CD14-positive monocyte (primary cell): ENCODE results near the gene SOAT1. TPM values are rescaled to one million over a fixed set of nuclear protein-coding genes. Genes with fewer than 3 reads are reported as not detected.

Experiments used
- DNase-seq, 3 donors: peaks; one replicate each; pipeline ENCODE4 v3.0.0-alpha.2; 2011 to 2022
- H2AFZ ChIP-seq: 2 replicates; pipeline ENCODE4 v1.6.0; 2012; ENCODE audit warnings: mild to moderate bottlenecking, low read depth, low read length, inconsistent platforms; ENCODE audit not compliant: insufficient read depth, poor library complexity, severe bottlenecking
- H3K27ac ChIP-seq, 2 donors: 1 replicate in 1 of 2; 2 replicates in 1 of 2; pipeline ENCODE4 v1.5.1; 2012 to 2013; ENCODE audit warnings: low read length in 2 of 2, control low read depth in 1 of 2, inconsistent platforms in 1 of 2, low read depth in 1 of 2, mild to moderate bottlenecking in 1 of 2
- H3K27me3 ChIP-seq, 2 donors: one replicate each; pipeline versions ENCODE4 v1.6.0 to v1.6.1; 2011 to 2013; ENCODE audit warnings: low read length in 2 of 2; ENCODE audit not compliant: control insufficient read depth in 2 of 2, insufficient read depth in 2 of 2
- H3K36me3 ChIP-seq, 2 donors: replicated peaks in 1 of 2; 1 replicate in 1 of 2; 2 replicates in 1 of 2; pipeline versions ENCODE4 v1.5.1 to v1.6.1; 2012 to 2013; ENCODE audit warnings: low read length in 2 of 2, control low read depth in 1 of 2, inconsistent platforms in 1 of 2, mild to moderate bottlenecking in 1 of 2; ENCODE audit not compliant: insufficient read depth in 2 of 2, control insufficient read depth in 1 of 2
- H3K4me1 ChIP-seq, 2 donors: 1 replicate in 1 of 2; 2 replicates in 1 of 2; pipeline versions ENCODE4 v1.5.1 to v1.6.1; 2012 to 2013; ENCODE audit warnings: low read length in 2 of 2, control low read depth in 1 of 2, inconsistent platforms in 1 of 2, mild to moderate bottlenecking in 1 of 2, moderate library complexity in 1 of 2; ENCODE audit not compliant: insufficient read depth in 2 of 2, control insufficient read depth in 1 of 2
- H3K4me2 ChIP-seq: replicated peaks from 2 replicates; pipeline ENCODE3; 2012; ENCODE audit warnings: low read length, moderate library complexity, mild to moderate bottlenecking; ENCODE audit not compliant: poor library complexity, severe bottlenecking; ENCODE audit errors: extremely low read depth
- H3K4me3 ChIP-seq, 3 experiments: fragments of 200-600 bp in 1 of 3; sonication (generic) in 1 of 3; replicated peaks in 1 of 3; 1 replicate in 2 of 3; 2 replicates in 1 of 3; pipeline ENCODE4 v1.5.1; 2011 to 2013; ENCODE audit warnings: low read length in 3 of 3, mild to moderate bottlenecking in 3 of 3, control low read depth in 2 of 3, low read depth in 2 of 3, inconsistent platforms in 1 of 3, moderate library complexity in 1 of 3
- H3K79me2 ChIP-seq: 2 replicates; pipeline ENCODE4 v1.6.0; 2012; ENCODE audit warnings: mild to moderate bottlenecking, control low read depth, inconsistent platforms, low read length, moderate library complexity; ENCODE audit not compliant: insufficient read depth
- H3K9ac ChIP-seq: 2 replicates; pipeline ENCODE4 v1.6.0; 2017; ENCODE audit warnings: low read length, mild to moderate bottlenecking; ENCODE audit not compliant: insufficient read depth, poor library complexity, severe bottlenecking
- H3K9me3 ChIP-seq, 2 donors: replicated peaks in 1 of 2; 1 replicate in 1 of 2; 2 replicates in 1 of 2; pipeline versions ENCODE4 v1.5.1 to v1.6.1; 2012 to 2013; ENCODE audit warnings: low read length in 2 of 2, control low read depth in 1 of 2; ENCODE audit not compliant: control insufficient read depth in 1 of 2, insufficient read depth in 1 of 2
- H4K20me1 ChIP-seq: 2 replicates; pipeline ENCODE4 v1.6.0; 2012; ENCODE audit warnings: mild to moderate bottlenecking, low read length, control low read depth, moderate library complexity; ENCODE audit not compliant: insufficient read depth
- H3K27ac Mint-ChIP-seq, 7 donors: one replicate each; pipeline ENCODE4 v1.8.0; 2020; ENCODE audit warnings: mild to moderate bottlenecking in 7 of 7, mixed read lengths in 7 of 7, moderate library complexity in 6 of 7, inconsistent platforms in 2 of 7
- H3K27me3 Mint-ChIP-seq, 3 donors: one replicate each; pipeline ENCODE4 v1.8.0; 2021 to 2022; ENCODE audit warnings: low read depth in 3 of 3, mild to moderate bottlenecking in 3 of 3, mixed read lengths in 3 of 3, moderate library complexity in 3 of 3, inconsistent platforms in 1 of 3
- H3K36me3 Mint-ChIP-seq, 2 donors: one replicate each; pipeline ENCODE4 v1.8.0; 2020; ENCODE audit warnings: mixed read lengths in 2 of 2, inconsistent platforms in 1 of 2, mild to moderate bottlenecking in 1 of 2
- H3K4me1 Mint-ChIP-seq: one replicate; pipeline ENCODE4 v1.8.0; 2020; ENCODE audit warnings: mild to moderate bottlenecking, mixed read lengths
- H3K4me3 Mint-ChIP-seq, 2 donors: one replicate each; pipeline ENCODE4 v1.8.0; 2020; ENCODE audit warnings: mild to moderate bottlenecking in 2 of 2, mixed read lengths in 2 of 2, moderate library complexity in 1 of 2
- H3K9me3 Mint-ChIP-seq, 7 donors: one replicate each; pipeline ENCODE4 v1.8.0; 2020 to 2022; ENCODE audit warnings: mixed read lengths in 7 of 7, mild to moderate bottlenecking in 6 of 7, moderate library complexity in 6 of 7, inconsistent platforms in 2 of 7
- WGBS: methylation state at CpG from one replicate; pipeline ENCODE4 v1.1.5; 2013; ENCODE audit warnings: missing lambda C conversion rate; ENCODE audit not compliant: insufficient coverage; 5-methylcytosine and 5-hydroxymethylcytosine counted together
- intact Hi-C, 2 donors: fragments of 100-400 bp; cut with micrococcal nuclease; formaldehyde crosslinking; loops; one replicate each; pipeline versions ENCODE4 v1.15.0 to v1.15.1; 2023
- polyA plus RNA-seq, 3 donors: library from polyadenylated mRNA; depleted of rRNA in 1 of 3; unstranded in 2 of 3; stranded (reverse) in 1 of 3; fragments of 300-500 nt in 2 of 3; fragments of >200 nt in 1 of 3; fragmentation: Illumina TruSeq in 2 of 3; gene quantifications; 1 replicate in 2 of 3; 2 replicates in 1 of 3; pipeline ENCODE4 v1.2.3, GENCODE V29; 2012 to 2021
- TF ChIP-seq, protein P1 (sequence below): fragments of 200-600 bp; IDR thresholded peaks from one replicate; pipeline ENCODE4 v1.8.0; 2022; ENCODE audit warnings: antibody characterized with exemption, mild to moderate bottlenecking

SOAT1 gene
- polyA plus RNA-seq, 3 donors = 15.8 to 158 (median 105) TPM

DNA sequence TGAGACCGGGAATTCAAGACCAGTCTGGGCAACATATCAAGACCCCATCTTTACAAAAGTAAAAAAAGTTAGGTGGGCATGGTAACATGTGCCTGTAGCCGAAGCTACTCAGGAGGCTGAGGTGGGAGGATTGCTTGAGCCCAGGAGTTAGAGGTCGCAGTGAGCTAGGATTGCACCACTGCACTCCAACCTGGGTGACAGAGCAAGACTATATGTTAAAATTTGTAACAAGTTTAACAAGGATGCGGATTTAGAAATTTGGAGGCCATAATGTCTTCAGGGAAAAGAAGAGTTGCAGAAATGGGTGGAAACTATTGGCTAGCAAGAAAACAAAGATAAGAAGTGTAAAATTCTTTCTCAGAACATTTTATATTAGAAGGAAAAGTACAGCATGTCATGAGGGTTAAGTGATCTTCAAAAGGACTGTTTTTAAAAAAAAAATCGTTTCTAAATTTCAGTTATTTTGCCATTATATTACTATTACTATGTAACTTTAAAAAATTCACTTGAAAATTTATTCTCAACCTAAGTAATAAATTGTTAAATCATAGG, 17.6 kb downstream of the SOAT1 start:
- Mint-ChIP-seq H3K27me3 (peaks cover 0 to 1% (median 0%) of the 10 kb centered on the region in 3 donors), H3K27ac (peak overlapping the region in 6 of 7 donors; percentile 74 to 89 (median 86)), H3K4me3 (no peak overlapping the region), H3K4me1 (peaks cover 18% of the 10 kb centered on the region), H3K36me3 (peaks cover 59 to 66% of the 10 kb centered on the region in 2 donors), H3K9me3 (peaks cover 0 to 4% (median 0%) of the 10 kb centered on the region in 7 donors)
- Histone ChIP-seq H3K27ac (peak overlapping the region in 1 of 2 donors; percentile 79), H3K4me3 (no peak overlapping the region), H3K9me3 (no peaks in the 10 kb centered on the region), H4K20me1 (peaks cover 92% of the 10 kb centered on the region), H3K79me2 (peaks cover 97% of the 10 kb centered on the region), H3K36me3 (peaks cover 34 to 76% of the 10 kb centered on the region in 2 donors), H3K27me3 (no peaks in the 10 kb centered on the region), H2AFZ (no peak overlapping the region), H3K9ac (no peak overlapping the region), H3K4me1 (peaks cover 13 to 16% of the 10 kb centered on the region in 2 donors), H3K4me2 (no peak overlapping the region)
- TF ChIP-seq, protein P1, sequence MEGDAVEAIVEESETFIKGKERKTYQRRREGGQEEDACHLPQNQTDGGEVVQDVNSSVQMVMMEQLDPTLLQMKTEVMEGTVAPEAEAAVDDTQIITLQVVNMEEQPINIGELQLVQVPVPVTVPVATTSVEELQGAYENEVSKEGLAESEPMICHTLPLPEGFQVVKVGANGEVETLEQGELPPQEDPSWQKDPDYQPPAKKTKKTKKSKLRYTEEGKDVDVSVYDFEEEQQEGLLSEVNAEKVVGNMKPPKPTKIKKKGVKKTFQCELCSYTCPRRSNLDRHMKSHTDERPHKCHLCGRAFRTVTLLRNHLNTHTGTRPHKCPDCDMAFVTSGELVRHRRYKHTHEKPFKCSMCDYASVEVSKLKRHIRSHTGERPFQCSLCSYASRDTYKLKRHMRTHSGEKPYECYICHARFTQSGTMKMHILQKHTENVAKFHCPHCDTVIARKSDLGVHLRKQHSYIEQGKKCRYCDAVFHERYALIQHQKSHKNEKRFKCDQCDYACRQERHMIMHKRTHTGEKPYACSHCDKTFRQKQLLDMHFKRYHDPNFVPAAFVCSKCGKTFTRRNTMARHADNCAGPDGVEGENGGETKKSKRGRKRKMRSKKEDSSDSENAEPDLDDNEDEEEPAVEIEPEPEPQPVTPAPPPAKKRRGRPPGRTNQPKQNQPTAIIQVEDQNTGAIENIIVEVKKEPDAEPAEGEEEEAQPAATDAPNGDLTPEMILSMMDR = no peak
- WGBS = 100% methylated on average over 1 of the region's 5 CpGs
- intact Hi-C loops = loop anchor here in 1 of 2 donors (2.0 kb wide), 1 partner anchor 16 kb away; no protein-coding TSS in a partner anchor
- no peak for DNase-seq

DNA sequence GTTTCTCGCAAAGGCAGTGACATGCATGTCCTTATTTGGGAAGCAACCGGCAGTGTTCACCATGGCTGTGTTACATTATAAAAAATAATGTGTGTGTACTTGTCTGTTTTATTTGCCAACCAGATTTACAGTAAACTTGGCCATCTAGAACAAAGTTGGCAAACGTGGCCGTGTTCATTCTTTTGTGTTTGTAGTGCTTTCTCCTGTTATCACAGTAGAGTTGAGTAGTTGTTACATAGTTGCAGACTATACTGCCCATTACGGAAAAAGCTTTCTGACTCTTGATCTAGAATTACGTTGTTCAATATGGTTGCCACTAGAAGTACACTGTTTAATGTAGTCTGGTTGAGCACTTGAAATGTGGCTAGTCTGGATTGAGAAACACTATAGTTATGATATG, 19.4 kb downstream of the SOAT1 start:
- Mint-ChIP-seq H3K9me3 (peaks cover 0 to 1% (median 0%) of the 10 kb centered on the region in 7 donors), H3K4me1 (peaks cover 19% of the 10 kb centered on the region), H3K27me3 (no peaks in the 10 kb centered on the region), H3K36me3 (peaks cover 49 to 53% of the 10 kb centered on the region in 2 donors), H3K4me3 (no peak overlapping the region), H3K27ac (peak overlapping the region in 3 of 7 donors; percentile 22 to 82 (median 64))
- H3K9ac ChIP-seq = no peak overlapping the region
- no peak overlapping the region for H3K4me3 ChIP-seq
- H3K9me3 ChIP-seq = no peaks in the 10 kb centered on the region
- 100% methylated on average over 4 of the region's 6 CpGs for WGBS
- peaks cover 22 to 68% of the 10 kb centered on the region in 2 donors for H3K36me3 ChIP-seq
- TF ChIP-seq, protein P1 = no peak
- H3K4me1 ChIP-seq = peaks cover 16 to 19% of the 10 kb centered on the region in 2 donors
- H3K79me2 ChIP-seq = peaks cover 97% of the 10 kb centered on the region
- H3K4me2 ChIP-seq = no peak overlapping the region
- peaks cover 85% of the 10 kb centered on the region for H4K20me1 ChIP-seq
- H2AFZ ChIP-seq = no peak overlapping the region
- peak overlapping the region in 1 of 2 donors; percentile 42 for H3K27ac ChIP-seq
- no peak for DNase-seq
- intact Hi-C loops = no loop called here
- no peaks in the 10 kb centered on the region for H3K27me3 ChIP-seq
